Measurements from ENCODE around the gene UTP4. TPM values are rescaled to one million over a fixed set of nuclear protein-coding genes. Genes with fewer than 3 reads are reported as not detected.

Gene UTP4
- total RNA-seq, 4 donors from 2014 or later: 13.3 to 22.0 (median 15.0) TPM

GRCh38 chr16:69191136-69191535, 58.7 kb downstream of the UTP4 start:
- WGBS, 2 donors: 75 to 88% methylated on average over 2 of the region's 2 CpGs
- intact Hi-C loops (cut with DNase I; ENCODE audit: low total_unique reads): no loop called here

GRCh38 chr16:69193855-69194254, 61.4 kb downstream of the UTP4 start:
- no peak for TF ChIP-seq CTCF (IDR thresholded peaks at IDR 0.05)
- TF ChIP-seq POLR2A (IDR thresholded peaks at IDR 0.05): no peak
- intact Hi-C loops (cut with DNase I; ENCODE audit: low total_unique reads): no loop called here

More at GRCh38 chr16:69191136-69191535, 58.7 kb downstream of the UTP4 start:
- TF ChIP-seq CTCF (IDR thresholded peaks at IDR 0.05) (no peak), POLR2A (IDR thresholded peaks at IDR 0.05) (no peak)
- DNase-seq (ENCODE audit: low spot score in 2 of 2): no peak
- H3K4me3 ChIP-seq (ENCODE audit: low read depth, poor library complexity, severe bottlenecking): no peak overlapping the region

GRCh38 chr16:69194488-69194887, 62.0 kb downstream of the UTP4 start:
- TF ChIP-seq POLR2A (IDR thresholded peaks at IDR 0.05): no peak
- no peak for TF ChIP-seq CTCF (IDR thresholded peaks at IDR 0.05)
- intact Hi-C loops (cut with DNase I; ENCODE audit: low total_unique reads): no loop called here
- no peak overlapping the region for H3K4me3 ChIP-seq (ENCODE audit: low read depth, poor library complexity, severe bottlenecking)
- DNase-seq (ENCODE audit: low spot score in 2 of 2): no peak

More at GRCh38 chr16:69193855-69194254, 61.4 kb downstream of the UTP4 start:
- DNase-seq (ENCODE audit: low spot score in 2 of 2): no peak
- no peak overlapping the region for H3K4me3 ChIP-seq (ENCODE audit: low read depth, poor library complexity, severe bottlenecking)

GRCh38 chr16:69195369-69196029, 63.0 kb downstream of the UTP4 start:
- TF ChIP-seq CTCF (IDR thresholded peaks at IDR 0.05) (no peak), POLR2A (IDR thresholded peaks at IDR 0.05) (no peak)
- DNase-seq (ENCODE audit: low spot score in 2 of 2): no peak
- no peak overlapping the region for H3K4me3 ChIP-seq (ENCODE audit: low read depth, poor library complexity, severe bottlenecking)
- 54 to 76% methylated on average over 4 of the region's 4 CpGs for WGBS, 2 donors
- intact Hi-C loops (cut with DNase I; ENCODE audit: low total_unique reads): no loop called here

GRCh38 chr16:69197573-69197972, 65.1 kb downstream of the UTP4 start:
- no peak for DNase-seq (ENCODE audit: low spot score in 2 of 2)
- no peak overlapping the region for H3K4me3 ChIP-seq (ENCODE audit: low read depth, poor library complexity, severe bottlenecking)
- no peak for TF ChIP-seq CTCF (IDR thresholded peaks at IDR 0.05)
- TF ChIP-seq POLR2A (IDR thresholded peaks at IDR 0.05): no peak
- intact Hi-C loops (cut with DNase I; ENCODE audit: low total_unique reads): no loop called here

GRCh38 chr16:69199382-69199781, 66.9 kb downstream of the UTP4 start:
- DNase-seq (ENCODE audit: low spot score in 2 of 2): peak in 1 of 2 donors; percentile 88
- intact Hi-C loops (cut with DNase I; ENCODE audit: low total_unique reads): no loop called here
- H3K4me3 ChIP-seq (ENCODE audit: low read depth, poor library complexity, severe bottlenecking): no peak overlapping the region
- no peak for TF ChIP-seq POLR2A (IDR thresholded peaks at IDR 0.05)
- no peak for TF ChIP-seq CTCF (IDR thresholded peaks at IDR 0.05)
- 50 to 61% methylated on average over 7 of the region's 7 CpGs for WGBS, 2 donors

All from lower leg skin (tissue), 4 donors.